Tibial artery (tissue), 4 donors: Measurements from ENCODE around the gene ZFP14.

Experiments
- DNase-seq, 2 donors: peaks; one replicate each; pipeline ENCODE4 v3.0.0-alpha.2; 2019
- H3K27ac ChIP-seq, 2 donors: fragments of 200-600 bp; sonication (generic) in 1 of 2; 1 replicate in 1 of 2; 2 replicates in 1 of 2; pipeline ENCODE4 v1.5.1; 2018 to 2019; ENCODE audit warnings: mild to moderate bottlenecking in 1 of 2
- H3K27me3 ChIP-seq, 2 donors: fragments of 200-600 bp; sonication (generic) in 1 of 2; one replicate each; pipeline versions ENCODE4 v1.5.1 to v1.6.0; 2016 to 2019
- H3K36me3 ChIP-seq, 3 donors: fragments of 200-600 bp; sonication (generic) in 2 of 3; one replicate each; pipeline ENCODE4 v1.5.1; 2016 to 2019; ENCODE audit warnings: mild to moderate bottlenecking in 2 of 3
- H3K4me1 ChIP-seq, 4 donors: fragments of 200-600 bp; sonication (generic) in 2 of 4; 1 replicate in 3 of 4; 2 replicates in 1 of 4; pipeline ENCODE4 v1.5.1; 2016 to 2019
- H3K4me3 ChIP-seq, 2 donors: fragments of 200-600 bp; sonication (generic) in 1 of 2; 1 replicate in 1 of 2; 2 replicates in 1 of 2; pipeline ENCODE4 v1.5.1; 2018 to 2019; ENCODE audit warnings: mild to moderate bottlenecking in 2 of 2
- H3K9me3 ChIP-seq, 3 donors: fragments of 200-600 bp; sonication (generic) in 1 of 3; one replicate each; pipeline ENCODE4 v1.5.1; 2016 to 2019
- CTCF ChIP-seq, 2 experiments: fragments of 200-600 bp in 1 of 2; fragments of 450-650 bp in 1 of 2; IDR thresholded peaks; one replicate each; pipeline ENCODE4 v1.5.1; 2017 to 2019; ENCODE audit warnings: antibody characterized with exemption in 2 of 2, mild to moderate bottlenecking in 1 of 2, moderate library complexity in 1 of 2
- intact Hi-C: fragments of 100-400 bp; cut with DNase I; formaldehyde crosslinking; loops from one replicate; pipeline ENCODE4 v1.15.0; 2023; ENCODE audit warnings: low total_unique reads

ZFP14 gene

GRCh38 chr19:36401475-36401874, 22.5 kb upstream of the ZFP14 start:
- Histone ChIP-seq H3K36me3 (peaks cover 98 to 100% (median 99%) of the 10 kb centered on the region in 3 donors), H3K9me3 (peaks cover 0 to 60% (median 9%) of the 10 kb centered on the region in 3 donors), H3K4me3 (no peak overlapping the region), H3K27me3 (no peaks in the 10 kb centered on the region), H3K27ac (no peak overlapping the region), H3K4me1 (no peaks in the 10 kb centered on the region)
- intact Hi-C loops, result no loop called here
- no peak for TF ChIP-seq CTCF (IDR thresholded peaks at IDR 0.05)
- DNase-seq, result no peak

- no peak for TF ChIP-seq CTCF (IDR thresholded peaks at IDR 0.05)
- H3K36me3 ChIP-seq, result peaks cover 99 to 100% (median 99%) of the 10 kb centered on the region in 3 donors
- no peaks in the 10 kb centered on the region for H3K4me1 ChIP-seq
- H3K27me3 ChIP-seq, result no peaks in the 10 kb centered on the region
- no peak for DNase-seq
- intact Hi-C loops, result no loop called here
- no peak overlapping the region for H3K4me3 ChIP-seq
- H3K27ac ChIP-seq, result no peak overlapping the region
- peaks cover 9 to 89% (median 29%) of the 10 kb centered on the region in 3 donors for H3K9me3 ChIP-seq
These were observed 19.6 kb upstream of the ZFP14 start for GRCh38 chr19:36398571-36398970.

- TF ChIP-seq CTCF (IDR thresholded peaks at IDR 0.05), result no peak
- peaks cover 9 to 97% (median 69%) of the 10 kb centered on the region in 3 donors for H3K9me3 ChIP-seq
- intact Hi-C loops, result no loop called here
- H3K27ac ChIP-seq, result no peak overlapping the region
- no peak overlapping the region for H3K4me3 ChIP-seq
- DNase-seq, result no peak
- H3K4me1 ChIP-seq, result no peaks in the 10 kb centered on the region
- H3K27me3 ChIP-seq, result no peaks in the 10 kb centered on the region
- H3K36me3 ChIP-seq, result peaks cover 64 to 74% (median 68%) of the 10 kb centered on the region in 3 donors
These were observed 14.1 kb upstream of the ZFP14 start for GRCh38 chr19:36392916-36393673.

GRCh38 chr19:36379510-36379819, 464 bp upstream of the ZFP14 start:
- no peak for TF ChIP-seq CTCF (IDR thresholded peaks at IDR 0.05)
- Histone ChIP-seq H3K9me3 (peaks cover 0 to under 1% (median 0%) of the 10 kb centered on the region in 3 donors), H3K4me1 (peaks cover 0 to 22% (median 13%) of the 10 kb centered on the region in 4 donors), H3K36me3 (no peaks in the 10 kb centered on the region), H3K4me3 (peak overlapping the region; percentile 67 to 72), H3K27me3 (no peaks in the 10 kb centered on the region), H3K27ac (peak overlapping the region; percentile 81 to 84)
- intact Hi-C loops, result no loop called here
- no peak for DNase-seq

- Histone ChIP-seq H3K4me3 (peak overlapping the region; percentile 67 to 72), H3K4me1 (peaks cover 0 to 22% (median 13%) of the 10 kb centered on the region in 4 donors), H3K36me3 (no peaks in the 10 kb centered on the region), H3K9me3 (no peaks in the 10 kb centered on the region), H3K27me3 (no peaks in the 10 kb centered on the region), H3K27ac (peak overlapping the region; percentile 81 to 84)
- TF ChIP-seq CTCF (IDR thresholded peaks at IDR 0.05), result no peak
- intact Hi-C loops, result no loop called here
- no peak for DNase-seq
These were observed 1.3 kb downstream of the ZFP14 start for GRCh38 chr19:36377541-36378178.
